IPS-20b (cell line): ENCODE data around the gene TUBA3C.

Experiments
- H3K27ac ChIP-seq: one replicate; pipeline ENCODE4 v1.5.1; 2013; ENCODE audit warnings: low read length
- H3K27me3 ChIP-seq: 2 replicates; pipeline ENCODE4 v1.6.1; 2013; ENCODE audit warnings: mild to moderate bottlenecking, low read length, inconsistent platforms; ENCODE audit not compliant: insufficient read depth
- H3K36me3 ChIP-seq: 2 replicates; pipeline ENCODE4 v1.6.1; 2013; ENCODE audit warnings: low read depth, mild to moderate bottlenecking, inconsistent platforms, low read length, moderate library complexity; ENCODE audit not compliant: insufficient read depth
- H3K4me1 ChIP-seq: 2 replicates; pipeline ENCODE4 v1.6.1; 2013; ENCODE audit warnings: mild to moderate bottlenecking, control low read depth, inconsistent platforms, low read length, moderate library complexity; ENCODE audit not compliant: insufficient read depth
- H3K4me3 ChIP-seq: 2 replicates; pipeline ENCODE4 v1.5.1; 2013; ENCODE audit warnings: mild to moderate bottlenecking, low read length, inconsistent platforms
- H3K9ac ChIP-seq: 2 replicates; pipeline ENCODE4 v1.6.1; 2013; ENCODE audit warnings: low read depth, mild to moderate bottlenecking, inconsistent platforms, low read length, moderate library complexity
- H3K9me3 ChIP-seq: 2 replicates; pipeline ENCODE4 v1.6.1; 2013; ENCODE audit warnings: mild to moderate bottlenecking, low read depth, low read length, inconsistent platforms; ENCODE audit not compliant: insufficient read depth

TUBA3C gene

DNA sequence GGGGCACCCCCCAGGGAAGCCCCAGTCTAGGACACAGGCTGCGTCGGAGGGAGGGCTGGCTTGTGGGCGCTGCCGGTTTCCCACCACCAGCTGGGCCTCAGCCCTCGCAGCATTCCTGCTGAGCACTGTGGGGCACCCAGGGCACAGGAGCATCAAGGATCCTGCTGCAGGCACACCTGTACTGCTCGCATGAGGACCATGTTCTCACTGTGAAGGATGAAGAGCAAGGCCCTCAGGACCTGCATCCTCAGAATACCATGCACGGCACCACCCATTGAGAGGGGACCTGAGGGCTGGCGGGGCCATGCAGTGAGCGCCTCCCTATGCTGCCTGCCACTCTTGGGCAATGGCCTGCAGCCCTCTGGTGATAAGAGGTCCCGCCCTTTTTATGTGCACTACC lies 31.4 kb downstream of the TUBA3C start:
- no peak overlapping the region for H3K9ac ChIP-seq
- H3K4me1 ChIP-seq: no peaks in the 10 kb centered on the region
- H3K27me3 ChIP-seq: no peaks in the 10 kb centered on the region
- peaks cover 100% of the 10 kb centered on the region for H3K9me3 ChIP-seq
- no peak overlapping the region for H3K4me3 ChIP-seq
- no peaks in the 10 kb centered on the region for H3K36me3 ChIP-seq
- no peak overlapping the region for H3K27ac ChIP-seq

GRCh38 chr13:19148561-19148960 lies 33.1 kb downstream of the TUBA3C start:
- Histone ChIP-seq H3K9me3 (peaks cover 96% of the 10 kb centered on the region), H3K9ac (no peak overlapping the region), H3K4me1 (no peaks in the 10 kb centered on the region), H3K4me3 (no peak overlapping the region), H3K27me3 (no peaks in the 10 kb centered on the region), H3K27ac (no peak overlapping the region), H3K36me3 (no peaks in the 10 kb centered on the region)
